ENCODE results near the gene MFSD1.

- TF ChIP-seq CTCF (IDR thresholded peaks at IDR 0.05) (peak; percentile 16 to 73 (median 68)), POLR2A (IDR thresholded peaks at IDR 0.05) (no peak)
Measured at GRCh38 chr3:158845765-158846350, 44.0 kb downstream of the MFSD1 start.

Measured in thyroid gland (tissue), 4 donors.